GM12878 (cell line): ENCODE measurements around the gene NEK7. TPM values are rescaled to one million over a fixed set of nuclear protein-coding genes. Genes with fewer than 3 reads are reported as not detected.

Experiments
- ATAC-seq: fragments of 200-7000 bp; cut with Tn5 transposase; 3 replicates; pipeline ENCODE4 v1.9.1; 2020; ENCODE audit warnings: mild to moderate bottlenecking, moderate library complexity
- BruUV-seq: library from RNA; stranded (reverse); fragments of 400-500 nt; replicated peaks from 2 replicates; lab custom pipeline; 2021; lab: Mats Ljungman, UMichigan
- CTCF ChIA-PET: fragments of 300-600 bp; sonication (Branson Sonifier 250); formaldehyde crosslinking; extraction: SDS; loops from one replicate; lab custom pipeline; 2021; ENCODE audit warnings: inconsistent platforms; lab: Yijun Ruan, JAX
- POLR2A ChIA-PET: fragments of 350-600 bp; formaldehyde crosslinking; extraction: SDS; loops from one replicate; lab custom pipeline; 2021; ENCODE audit warnings: inconsistent platforms; lab: Charles Lee
- RAD21 ChIA-PET: fragments of 300-600 bp; sonication (Branson Sonifier 250); formaldehyde crosslinking; loops from one replicate; lab custom pipeline; 2023; ENCODE audit warnings: antibody characterized with exemption; ENCODE audit not compliant: unreplicated experiment; lab: Charles Lee
- SMC1A ChIA-PET: fragments of 300-600 bp; sonication (Branson Sonifier 250); formaldehyde crosslinking; loops from one replicate; lab custom pipeline; 2023; ENCODE audit not compliant: unreplicated experiment, uncharacterized antibody; lab: Charles Lee
- DNase-seq: peaks from one replicate; pipeline ENCODE4 v3.0.0-alpha.2; 2011; ENCODE audit warnings: low read depth, low spot score
- FAIRE-seq: peaks from 3 replicates; lab custom pipeline; 2011; peaks lifted over from hg19 to GRCh38; lab: Jason Lieb, UNC
- H2AFZ ChIP-seq: 2 replicates; pipeline ENCODE4 v1.6.0; 2011; ENCODE audit warnings: low read depth, low read length, control low read depth; ENCODE audit not compliant: control insufficient read depth
- H3K27ac ChIP-seq: 2 replicates; pipeline ENCODE4 v1.5.1; 2011; ENCODE audit warnings: control low read depth; ENCODE audit not compliant: control insufficient read depth, insufficient read depth
- H3K27me3 ChIP-seq, 2 experiments: replicated peaks in 1 of 2; 2 replicates each; pipeline versions ENCODE4 v1.6.0 to v1.6.1; 2011; ENCODE audit warnings: low read length in 1 of 2; ENCODE audit not compliant: control insufficient read depth in 2 of 2, insufficient read depth in 2 of 2
- H3K36me3 ChIP-seq, 2 experiments: 2 replicates each; pipeline ENCODE4 v1.5.1; 2011; ENCODE audit warnings: low read length in 1 of 2; ENCODE audit not compliant: control insufficient read depth in 2 of 2, insufficient read depth in 2 of 2
- H3K4me1 ChIP-seq: 2 replicates; pipeline ENCODE4 v1.6.1; 2011; ENCODE audit warnings: mild to moderate bottlenecking, low read length, moderate library complexity, mixed read lengths; ENCODE audit not compliant: control insufficient read depth, insufficient read depth
- H3K4me2 ChIP-seq: 2 replicates; pipeline ENCODE4 v1.6.0; 2011; ENCODE audit warnings: control low read depth; ENCODE audit not compliant: control insufficient read depth, insufficient read depth
- H3K4me3 ChIP-seq: fragments of 200-600 bp; sonication (generic); 2 replicates; pipeline ENCODE4 v1.5.1; 2016
- H3K79me2 ChIP-seq: 2 replicates; pipeline ENCODE4 v1.6.0; 2011; ENCODE audit warnings: low read length; ENCODE audit not compliant: control insufficient read depth, insufficient read depth
- H3K9ac ChIP-seq: 2 replicates; pipeline ENCODE4 v1.8.0; 2011; ENCODE audit warnings: low read length, control low read depth, mixed read lengths; ENCODE audit not compliant: control insufficient read depth, insufficient read depth
- H3K9me3 ChIP-seq: replicated peaks from 3 replicates; pipeline ENCODE4 v1.5.1; 2011; ENCODE audit warnings: mild to moderate bottlenecking, low read length; ENCODE audit not compliant: control insufficient read depth, insufficient read depth
- H4K20me1 ChIP-seq: 2 replicates; pipeline ENCODE4 v1.6.0; 2011; ENCODE audit not compliant: control insufficient read depth, insufficient read depth
- ATF7 ChIP-seq: fragments of 450-650 bp; IDR thresholded peaks from 2 replicates; pipeline ENCODE4 v1.6.1; 2016; ENCODE audit warnings: low read depth, mild to moderate bottlenecking
- CBFB ChIP-seq: IDR thresholded peaks from 2 replicates; pipeline ENCODE4 v1.6.1; 2016; ENCODE audit warnings: antibody characterized with exemption, low read depth
- DPF2 ChIP-seq: fragments of 450-650 bp; IDR thresholded peaks from 2 replicates; pipeline ENCODE4 v1.6.1; 2017; ENCODE audit warnings: mild to moderate bottlenecking
- NR2F1 ChIP-seq: fragments of 450-650 bp; conservative IDR thresholded peaks from 2 replicates; pipeline ENCODE4 v1.6.1; 2017; ENCODE audit warnings: mild to moderate bottlenecking
- SUPT20H ChIP-seq: IDR thresholded peaks from 2 replicates; pipeline ENCODE4 v1.6.1; 2011; ENCODE audit warnings: low read depth, mild to moderate bottlenecking, low read length, moderate library complexity, borderline replicate concordance; ENCODE audit not compliant: control insufficient read depth
- WGBS: methylation state at CpG from one replicate; pipeline ENCODE4 v1.1.6; 2016; ENCODE audit warnings: low lambda C conversion rate; ENCODE audit not compliant: insufficient replicate concordance, insufficient coverage; ENCODE audit errors: missing lambda C conversion rate; 5-methylcytosine and 5-hydroxymethylcytosine counted together
- in situ Hi-C: fragments of 300-500 bp; cut with MboI; formaldehyde crosslinking; loops from 9 replicates; pipeline ENCODE4 v1.14.3; 2018; ENCODE audit warnings: mixed read lengths
- intact Hi-C: fragments of 100-400 bp; cut with micrococcal nuclease; formaldehyde crosslinking; loops from one replicate; pipeline ENCODE4 v1.14.2; 2022; ENCODE audit not compliant: unreplicated experiment
- polyA plus RNA-seq, 11 experiments: library from polyadenylated mRNA; depleted of rRNA in 4 of 11; unstranded in 6 of 11; stranded (reverse) in 5 of 11; fragments of >200 nt; fragmentation: Nextera tagmentation in 4 of 11; fragmentation: Illumina TruSeq in 1 of 11; extraction: Ambion mirVana in 4 of 11; extraction: Trizol in 1 of 11; gene quantifications; 1 replicate in 1 of 11; 2 replicates in 10 of 11; pipeline versions ENCODE4 v1.2.1 to v1.2.3, GENCODE V29; 2011 to 2016; ENCODE audit warnings: inconsistent platforms in 2 of 11, missing spikeins in 2 of 11, low read depth in 1 of 11
- total RNA-seq, 4 experiments: library from RNA; depleted of rRNA in 3 of 4; stranded (reverse); fragments of >200 nt in 3 of 4; fragmentation: Illumina TruSeq in 1 of 4; extraction: Trizol in 1 of 4; gene quantifications; 2 replicates each; pipeline versions ENCODE4 v1.2.1 to v1.2.3, GENCODE V29; 2013 to 2021
- TF ChIP-seq, protein P1 (sequence below): IDR thresholded peaks from 2 replicates; pipeline ENCODE4 v1.6.1; 2012; ENCODE audit warnings: low read length, inconsistent platforms
- TF ChIP-seq, protein P2 (sequence below): fragments of 450-650 bp; IDR thresholded peaks from 2 replicates; pipeline ENCODE4 v1.6.1; 2017; ENCODE audit warnings: mild to moderate bottlenecking

Gene NEK7
- total and polyA plus RNA-seq, 10 of the 15 experiments (the other 5 are each of a cell fraction or from before 2014, with no cell fraction given): 9.4 to 77.7 (median 24.0) TPM

DNA sequence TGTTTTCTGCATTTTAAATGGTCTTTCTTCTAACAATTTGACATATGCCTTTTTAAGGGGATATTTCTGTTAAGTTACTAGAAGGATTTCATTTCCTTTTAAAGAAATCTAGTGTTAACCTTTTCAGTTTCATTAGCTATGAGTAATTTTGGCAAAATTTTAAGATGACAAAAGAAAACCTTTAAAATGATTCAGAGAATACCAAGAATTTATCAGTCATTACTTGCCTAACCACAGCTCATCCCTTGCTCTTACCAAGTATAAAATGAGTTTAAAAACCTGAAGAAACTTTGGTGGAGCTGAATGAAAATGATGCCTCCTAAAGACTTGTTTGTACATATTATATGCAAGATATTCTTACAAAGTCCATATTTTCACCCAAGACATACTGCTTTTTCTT is 101.7 kb downstream of the NEK7 start (continued):
- TF ChIP-seq, protein P1, sequence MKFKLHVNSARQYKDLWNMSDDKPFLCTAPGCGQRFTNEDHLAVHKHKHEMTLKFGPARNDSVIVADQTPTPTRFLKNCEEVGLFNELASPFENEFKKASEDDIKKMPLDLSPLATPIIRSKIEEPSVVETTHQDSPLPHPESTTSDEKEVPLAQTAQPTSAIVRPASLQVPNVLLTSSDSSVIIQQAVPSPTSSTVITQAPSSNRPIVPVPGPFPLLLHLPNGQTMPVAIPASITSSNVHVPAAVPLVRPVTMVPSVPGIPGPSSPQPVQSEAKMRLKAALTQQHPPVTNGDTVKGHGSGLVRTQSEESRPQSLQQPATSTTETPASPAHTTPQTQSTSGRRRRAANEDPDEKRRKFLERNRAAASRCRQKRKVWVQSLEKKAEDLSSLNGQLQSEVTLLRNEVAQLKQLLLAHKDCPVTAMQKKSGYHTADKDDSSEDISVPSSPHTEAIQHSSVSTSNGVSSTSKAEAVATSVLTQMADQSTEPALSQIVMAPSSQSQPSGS: peak; percentile 67
- TF ChIP-seq, protein P2, sequence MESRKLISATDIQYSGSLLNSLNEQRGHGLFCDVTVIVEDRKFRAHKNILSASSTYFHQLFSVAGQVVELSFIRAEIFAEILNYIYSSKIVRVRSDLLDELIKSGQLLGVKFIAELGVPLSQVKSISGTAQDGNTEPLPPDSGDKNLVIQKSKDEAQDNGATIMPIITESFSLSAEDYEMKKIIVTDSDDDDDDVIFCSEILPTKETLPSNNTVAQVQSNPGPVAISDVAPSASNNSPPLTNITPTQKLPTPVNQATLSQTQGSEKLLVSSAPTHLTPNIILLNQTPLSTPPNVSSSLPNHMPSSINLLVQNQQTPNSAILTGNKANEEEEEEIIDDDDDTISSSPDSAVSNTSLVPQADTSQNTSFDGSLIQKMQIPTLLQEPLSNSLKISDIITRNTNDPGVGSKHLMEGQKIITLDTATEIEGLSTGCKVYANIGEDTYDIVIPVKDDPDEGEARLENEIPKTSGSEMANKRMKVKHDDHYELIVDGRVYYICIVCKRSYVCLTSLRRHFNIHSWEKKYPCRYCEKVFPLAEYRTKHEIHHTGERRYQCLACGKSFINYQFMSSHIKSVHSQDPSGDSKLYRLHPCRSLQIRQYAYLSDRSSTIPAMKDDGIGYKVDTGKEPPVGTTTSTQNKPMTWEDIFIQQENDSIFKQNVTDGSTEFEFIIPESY: no peak
- TF ChIP-seq DPF2 (peak; percentile 32; the same call in 1 of the 2 replicates), ATF7 (peak; percentile 39; the same call in 1 of the 2 replicates), CBFB (peak; percentile 56; the same call in 1 of the 2 replicates)

DNA sequence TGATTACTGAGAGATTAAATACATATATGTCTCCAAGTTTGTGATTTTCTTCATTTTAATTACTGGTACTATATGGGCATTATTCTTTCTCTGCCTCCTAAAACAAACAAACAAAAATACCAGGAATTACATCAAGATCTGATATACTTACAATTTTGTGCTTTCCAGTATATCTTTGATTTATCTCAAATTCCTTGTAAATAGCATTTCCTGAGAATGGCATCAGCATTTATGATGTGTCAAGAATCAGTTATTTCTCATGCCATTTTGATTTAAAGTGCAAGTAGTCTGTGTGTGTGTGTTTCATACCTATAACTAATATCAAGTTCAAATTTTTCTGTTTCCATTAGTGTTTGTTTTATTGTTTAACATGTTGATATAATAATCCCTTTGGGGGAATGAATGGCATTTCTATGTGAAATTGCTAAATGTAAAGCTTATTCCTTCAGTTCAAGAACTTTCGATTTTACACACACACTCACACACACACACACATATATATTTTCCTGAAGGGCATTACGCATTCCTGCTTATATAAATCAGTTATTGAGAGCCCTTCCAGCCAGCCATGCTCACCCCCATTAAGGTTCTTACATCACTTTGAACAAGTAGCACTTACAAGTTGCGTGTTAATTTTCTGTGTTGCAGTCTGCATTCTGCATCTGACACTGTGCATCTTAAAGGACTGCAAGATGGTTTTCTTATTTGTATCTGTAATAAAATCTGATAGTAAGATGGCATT is 102.7 kb downstream of the NEK7 start:
- ChIA-PET CTCF (interaction anchor here (0.6 to 1.2 kb wide), 2 partner anchors 98 to 352 kb away, joined by 4 to 5 read pairs; no protein-coding TSS in a partner anchor), SMC1A (interaction anchor here (0.9 to 2.4 kb wide), 5 partner anchors 14 to 94 kb away, joined by 3 to 10 read pairs (median 3); no protein-coding TSS in a partner anchor), POLR2A (no interaction called here), RAD21 (interaction anchor here (1.7 kb wide), 1 partner anchor 100 kb away, joined by 3 read pairs; no protein-coding TSS in a partner anchor)
- TF ChIP-seq NR2F1 (no peak), SUPT20H (no peak)
- no peaks in the 10 kb centered on the region for H4K20me1 ChIP-seq
- H3K27ac ChIP-seq: no peak overlapping the region
- no TSS peak for BruUV-seq
- no peaks in the 10 kb centered on the region for H3K27me3 ChIP-seq
- H3K4me1 ChIP-seq: peaks cover 5% of the 10 kb centered on the region
- intact Hi-C loops: loop anchor here (2.0 kb wide), 1 partner anchor 103 kb away; the partner anchor contains the start of gene NEK7
- FAIRE-seq (no peak), ATAC-seq (no peak), DNase-seq (no peak)
- WGBS: 94% methylated on average over 3 of the region's 3 CpGs
- H3K9me3 ChIP-seq: peaks cover 3% of the 10 kb centered on the region; the same call in 2 of the 3 replicates
- no peaks in the 10 kb centered on the region for H3K79me2 ChIP-seq
- H3K36me3 ChIP-seq: no peaks in the 10 kb centered on the region; a peak in 1 of 4 replicates
- H3K9ac ChIP-seq: no peak overlapping the region
- in situ Hi-C loops: no loop called here
- no peak overlapping the region for H3K4me2 ChIP-seq
- H2AFZ ChIP-seq: no peak overlapping the region
- H3K4me3 ChIP-seq: no peak overlapping the region
